PC-3 (cell line): ENCODE results near the gene DCAF5.

Experiments used
- EZH2 ChIP-seq: fragments of 300-600 bp; sonication (generic); IDR thresholded peaks from one replicate; pipeline ENCODE4 v1.6.1; 2017; ENCODE audit warnings: antibody characterized with exemption, mild to moderate bottlenecking, low read length; ENCODE audit not compliant: unreplicated experiment
- EZH2phosphoT487 ChIP-seq: fragments of 300-600 bp; sonication (generic); IDR thresholded peaks from 2 replicates; pipeline ENCODE4 v1.6.1; 2018; ENCODE audit warnings: mild to moderate bottlenecking, antibody characterized with exemption, low read length, borderline replicate concordance
- TF ChIP-seq, protein P1 (sequence below): fragments of 300-600 bp; sonication (generic); conservative IDR thresholded peaks from 2 replicates; pipeline ENCODE4 v1.5.1; 2017; ENCODE audit warnings: antibody characterized with exemption, low read depth, mild to moderate bottlenecking, low read length

GRCh38 chr14:69105326-69105725 lies 47.6 kb downstream of the DCAF5 start:
- TF ChIP-seq, protein P1, sequence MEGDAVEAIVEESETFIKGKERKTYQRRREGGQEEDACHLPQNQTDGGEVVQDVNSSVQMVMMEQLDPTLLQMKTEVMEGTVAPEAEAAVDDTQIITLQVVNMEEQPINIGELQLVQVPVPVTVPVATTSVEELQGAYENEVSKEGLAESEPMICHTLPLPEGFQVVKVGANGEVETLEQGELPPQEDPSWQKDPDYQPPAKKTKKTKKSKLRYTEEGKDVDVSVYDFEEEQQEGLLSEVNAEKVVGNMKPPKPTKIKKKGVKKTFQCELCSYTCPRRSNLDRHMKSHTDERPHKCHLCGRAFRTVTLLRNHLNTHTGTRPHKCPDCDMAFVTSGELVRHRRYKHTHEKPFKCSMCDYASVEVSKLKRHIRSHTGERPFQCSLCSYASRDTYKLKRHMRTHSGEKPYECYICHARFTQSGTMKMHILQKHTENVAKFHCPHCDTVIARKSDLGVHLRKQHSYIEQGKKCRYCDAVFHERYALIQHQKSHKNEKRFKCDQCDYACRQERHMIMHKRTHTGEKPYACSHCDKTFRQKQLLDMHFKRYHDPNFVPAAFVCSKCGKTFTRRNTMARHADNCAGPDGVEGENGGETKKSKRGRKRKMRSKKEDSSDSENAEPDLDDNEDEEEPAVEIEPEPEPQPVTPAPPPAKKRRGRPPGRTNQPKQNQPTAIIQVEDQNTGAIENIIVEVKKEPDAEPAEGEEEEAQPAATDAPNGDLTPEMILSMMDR, result no peak
- TF ChIP-seq EZH2, result no peak
- no peak for TF ChIP-seq EZH2phosphoT487
